Ramos (cell line): ENCODE results near the gene TRAPPC12.
"Not testable (repeated sequence)": the region's sequence is repeated elsewhere in the genome, so short reads cannot be mapped to it uniquely, and the experiment has no call there.

Source experiments
- in situ Hi-C: fragments of 300-500 bp; cut with MboI; formaldehyde crosslinking; loops from one replicate; pipeline ENCODE4 v1.14.3; 2022; ENCODE audit warnings: low sequenced_read_pairs; ENCODE audit not compliant: unreplicated experiment

Gene TRAPPC12

GRCh38 chr2:3493615-3494007 is 114.1 kb downstream of the TRAPPC12 start:
- in situ Hi-C loops: no loop called here

- in situ Hi-C loops: no loop called here
These were observed 115.6 kb downstream of the TRAPPC12 start for GRCh38 chr2:3494984-3495666.

- in situ Hi-C loops: not testable (repeated sequence)
These were observed 117.2 kb downstream of the TRAPPC12 start for GRCh38 chr2:3496708-3497080.

- in situ Hi-C loops: no loop called here
These were observed 119.4 kb downstream of the TRAPPC12 start for GRCh38 chr2:3498783-3499394.

GRCh38 chr2:3500326-3500899 is 120.9 kb downstream of the TRAPPC12 start:
- in situ Hi-C loops: no loop called here

GRCh38 chr2:3503046-3503445 is 123.6 kb downstream of the TRAPPC12 start:
- in situ Hi-C loops: no loop called here

- in situ Hi-C loops: no loop called here
These were observed 124.0 kb downstream of the TRAPPC12 start for GRCh38 chr2:3503483-3503882.

- in situ Hi-C loops: no loop called here
These were observed 125.2 kb downstream of the TRAPPC12 start for GRCh38 chr2:3504741-3505140.

GRCh38 chr2:3505771-3506170 is 126.3 kb downstream of the TRAPPC12 start:
- in situ Hi-C loops: no loop called here

GRCh38 chr2:3512086-3512485 is 132.6 kb downstream of the TRAPPC12 start:
- in situ Hi-C loops: no loop called here

GRCh38 chr2:3513026-3513810 is 133.7 kb downstream of the TRAPPC12 start:
- in situ Hi-C loops: no loop called here

- in situ Hi-C loops: not testable (repeated sequence)
These were observed 135.9 kb downstream of the TRAPPC12 start for GRCh38 chr2:3515438-3515837.

GRCh38 chr2:3516831-3517230 is 137.3 kb downstream of the TRAPPC12 start:
- in situ Hi-C loops: no loop called here

- in situ Hi-C loops: no loop called here
These were observed 138.5 kb downstream of the TRAPPC12 start for GRCh38 chr2:3517948-3518495.

GRCh38 chr2:3518496-3519254 is 139.2 kb downstream of the TRAPPC12 start:
- in situ Hi-C loops: no loop called here

GRCh38 chr2:3519255-3520205 is 140.0 kb downstream of the TRAPPC12 start, which contains the start of gene ADI1:
Gene ADI1, minus strand, starts transcription at chr2:3519531. Its CDS starts 44 bp downstream, at chr2:3519487.
- in situ Hi-C loops: no loop called here

GRCh38 chr2:3520591-3520990 is 141.1 kb downstream of the TRAPPC12 start:
- in situ Hi-C loops: no loop called here

- in situ Hi-C loops: no loop called here
These were observed 143.5 kb downstream of the TRAPPC12 start for GRCh38 chr2:3522961-3523421.
